ENCODE data around the gene TSHR.
A peak's percentile ranks its signal among the peaks of the same experiment; 100 is the strongest.
"Not testable (repeated sequence)": the region's sequence is repeated elsewhere in the genome, so short reads cannot be mapped to it uniquely, and the experiment has no call there.

TSHR gene

GRCh38 chr14:81004575-81004974 lies 49.2 kb downstream of the TSHR start:
- no peak for DNase-seq

GRCh38 chr14:81005540-81006228 lies 50.3 kb downstream of the TSHR start:
- DNase-seq, result no peak

GRCh38 chr14:81006266-81006665 lies 50.8 kb downstream of the TSHR start:
- DNase-seq, result no peak

- no peak for DNase-seq
Measured at GRCh38 chr14:81007131-81007530, 51.7 kb downstream of the TSHR start.

- no peak for DNase-seq
Measured at GRCh38 chr14:81009346-81009745, 53.9 kb downstream of the TSHR start.

- DNase-seq, result no peak
Measured at GRCh38 chr14:81018251-81018650, 62.8 kb downstream of the TSHR start.

GRCh38 chr14:81018684-81019083 lies 63.3 kb downstream of the TSHR start:
- DNase-seq, result no peak

- DNase-seq, result not testable (repeated sequence)
Measured at GRCh38 chr14:81019113-81019512, 63.7 kb downstream of the TSHR start.

- DNase-seq, result no peak
Measured at GRCh38 chr14:81023095-81023710, 67.8 kb downstream of the TSHR start.

GRCh38 chr14:81028461-81028860 lies 73.0 kb downstream of the TSHR start:
- no peak for DNase-seq

- no peak for DNase-seq
Measured at GRCh38 chr14:81031488-81031887, 76.1 kb downstream of the TSHR start.

- no peak for DNase-seq
Measured at GRCh38 chr14:81033698-81034240, 78.3 kb downstream of the TSHR start.

- no peak for DNase-seq
Measured at GRCh38 chr14:81042438-81042837, 87.0 kb downstream of the TSHR start.

- no peak for DNase-seq
Measured at GRCh38 chr14:81051547-81051946, 96.1 kb downstream of the TSHR start.

- DNase-seq, result not testable (repeated sequence)
Measured at GRCh38 chr14:81054057-81054456, 98.6 kb downstream of the TSHR start.

- no peak for DNase-seq
Measured at GRCh38 chr14:81055971-81056370, 100.5 kb downstream of the TSHR start.

- DNase-seq, result no peak
Measured at GRCh38 chr14:81062380-81062779, 107.0 kb downstream of the TSHR start.

GRCh38 chr14:81062816-81063215 lies 107.4 kb downstream of the TSHR start:
- peak; percentile 24 for DNase-seq

GRCh38 chr14:81066672-81067071 lies 111.3 kb downstream of the TSHR start:
- no peak for DNase-seq

- DNase-seq, result no peak
Measured at GRCh38 chr14:81067156-81067555, 111.7 kb downstream of the TSHR start.

- DNase-seq, result no peak
Measured at GRCh38 chr14:81068176-81068782, 112.9 kb downstream of the TSHR start.

- DNase-seq, result no peak
Measured at GRCh38 chr14:81070511-81070910, 115.1 kb downstream of the TSHR start.

- no peak for DNase-seq
Measured at GRCh38 chr14:81085596-81085995, 130.2 kb downstream of the TSHR start.

- DNase-seq, result no peak
Measured at GRCh38 chr14:81087230-81087629, 131.8 kb downstream of the TSHR start.
